ENCODE measurements around the gene WBP2NL.

Gene WBP2NL

GRCh38 chr22:41979423-41980250 is 19.0 kb upstream of the WBP2NL start:
- DNase-seq: peak; percentile 23

- no peak for DNase-seq
Observed at GRCh38 chr22:41982865-41983264, 15.7 kb upstream of the WBP2NL start.

DNA sequence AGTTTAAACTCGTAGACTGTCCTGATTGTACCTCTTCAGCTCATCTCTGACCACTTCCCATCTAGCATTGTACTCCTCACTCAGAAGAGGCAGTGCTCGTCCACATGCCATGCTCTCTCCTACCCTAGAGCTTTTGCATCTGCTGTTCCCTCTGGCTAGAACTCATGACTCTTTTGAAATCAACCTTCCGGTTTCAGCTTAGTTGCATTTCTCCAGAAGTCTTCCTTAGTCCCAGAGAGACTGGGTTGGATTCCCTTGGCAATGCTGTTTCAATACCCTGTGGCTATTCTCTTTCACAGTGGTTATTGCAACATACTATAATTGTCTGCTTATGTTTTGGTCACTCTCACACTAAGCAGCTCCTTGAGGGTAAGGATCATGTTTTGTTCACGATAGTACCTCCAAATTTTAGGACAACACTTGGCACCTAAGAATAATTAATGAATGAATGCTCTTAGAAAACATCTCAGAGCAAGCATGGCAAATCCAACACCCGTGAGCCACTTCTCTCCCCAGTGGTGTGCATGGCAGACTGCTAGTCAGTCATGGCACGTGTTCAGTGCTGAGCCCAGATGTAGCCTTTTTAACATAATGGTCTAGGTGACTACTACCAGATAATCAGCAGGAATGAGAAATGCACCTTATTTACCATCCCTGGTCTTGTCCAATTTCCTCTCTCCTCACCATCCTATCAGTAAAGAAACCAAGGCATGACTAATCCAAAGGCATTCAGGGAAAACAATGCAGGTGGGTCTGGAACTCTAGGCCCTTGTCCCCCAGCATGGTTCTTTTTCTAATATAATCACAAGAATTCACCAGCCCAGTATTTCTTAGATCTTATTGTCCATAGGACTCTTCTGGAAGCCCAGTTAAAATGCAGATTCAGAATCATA is 14.8 kb upstream of the WBP2NL start:
- DNase-seq: no peak

- DNase-seq: no peak
Observed at GRCh38 chr22:41987276-41987675, 11.3 kb upstream of the WBP2NL start.

DNA sequence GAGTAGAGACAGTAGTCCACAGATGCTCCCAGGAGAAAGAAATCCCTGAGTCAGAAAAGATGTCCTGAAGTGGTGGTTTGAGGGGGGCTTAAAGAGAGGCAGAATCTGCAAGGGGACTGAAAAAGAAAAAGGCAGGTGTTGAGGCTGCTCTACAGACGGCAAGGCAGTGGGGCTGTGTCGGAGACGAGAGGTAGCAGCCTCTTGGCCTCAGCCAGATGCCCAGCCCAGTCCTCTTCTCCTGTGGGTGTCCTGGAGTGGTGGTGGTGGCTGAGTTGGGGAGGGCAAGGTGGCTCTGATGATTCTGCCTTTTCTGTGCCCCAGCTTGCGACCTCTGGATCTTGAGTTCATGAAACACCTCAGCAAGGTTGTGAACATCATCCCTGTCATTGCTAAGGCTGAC is 9.3 kb upstream of the WBP2NL start:
- no peak for DNase-seq

DNA sequence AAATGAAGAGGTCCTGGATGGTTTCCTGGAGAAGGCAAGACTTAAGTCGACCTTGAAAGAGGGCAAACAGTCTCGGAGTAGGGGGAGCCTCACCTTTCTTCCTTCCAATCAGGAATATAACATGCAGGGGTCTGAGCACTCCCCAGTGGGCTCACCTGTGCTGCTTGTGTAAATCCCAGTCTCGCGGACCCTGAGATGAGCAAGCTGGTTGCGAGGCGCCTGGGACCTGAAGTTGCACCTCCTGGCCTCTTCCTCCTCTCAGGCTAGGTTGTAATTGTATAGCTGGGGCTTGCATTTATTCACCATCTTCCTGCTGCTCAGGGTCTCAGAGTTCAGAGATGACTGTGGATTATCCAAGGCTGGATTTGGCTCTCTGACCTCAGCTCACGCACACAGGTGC is 7.5 kb upstream of the WBP2NL start:
- DNase-seq: no peak

DNA sequence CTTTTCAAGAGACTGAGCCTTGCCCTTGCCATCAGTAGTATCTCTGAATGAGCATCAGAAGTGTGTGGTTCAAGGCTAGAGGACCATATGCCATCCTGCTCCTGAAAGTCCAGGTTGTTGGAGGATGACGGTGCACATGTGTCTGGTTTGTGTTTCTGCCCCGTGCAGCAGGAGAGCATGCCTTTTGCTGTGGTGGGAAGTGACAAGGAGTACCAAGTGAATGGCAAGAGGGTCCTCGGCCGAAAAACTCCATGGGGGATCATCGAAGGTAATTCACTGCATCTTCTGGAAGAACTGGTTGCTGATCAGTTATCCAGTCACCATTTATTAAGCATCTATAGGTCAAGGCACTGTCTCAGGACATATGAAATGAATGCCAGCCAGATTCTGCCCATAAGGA is 6.1 kb upstream of the WBP2NL start:
- no peak for DNase-seq

DNA sequence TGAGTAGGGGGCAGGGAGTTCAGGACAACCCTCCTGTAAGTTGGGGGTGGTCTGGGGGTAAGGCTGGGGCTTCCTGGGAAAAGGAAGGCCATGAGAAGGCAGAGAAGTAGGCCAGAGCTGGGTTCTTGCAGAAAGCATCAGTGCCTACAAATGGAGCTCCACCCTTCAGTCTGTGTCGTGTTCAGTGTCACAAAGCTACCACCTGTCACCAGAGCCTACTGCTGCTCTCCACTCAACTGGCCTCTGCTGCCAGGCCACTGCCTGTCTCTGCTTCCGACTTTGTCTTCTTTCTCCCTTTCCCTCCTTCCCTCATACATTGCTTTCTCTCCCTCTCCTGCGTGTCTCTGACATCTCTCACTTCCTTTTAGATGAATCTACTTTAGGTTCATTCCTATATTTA is 3.4 kb upstream of the WBP2NL start:
- no peak for DNase-seq

- no peak for DNase-seq
Observed at GRCh38 chr22:41996826-41997225, 1.8 kb upstream of the WBP2NL start.

DNA sequence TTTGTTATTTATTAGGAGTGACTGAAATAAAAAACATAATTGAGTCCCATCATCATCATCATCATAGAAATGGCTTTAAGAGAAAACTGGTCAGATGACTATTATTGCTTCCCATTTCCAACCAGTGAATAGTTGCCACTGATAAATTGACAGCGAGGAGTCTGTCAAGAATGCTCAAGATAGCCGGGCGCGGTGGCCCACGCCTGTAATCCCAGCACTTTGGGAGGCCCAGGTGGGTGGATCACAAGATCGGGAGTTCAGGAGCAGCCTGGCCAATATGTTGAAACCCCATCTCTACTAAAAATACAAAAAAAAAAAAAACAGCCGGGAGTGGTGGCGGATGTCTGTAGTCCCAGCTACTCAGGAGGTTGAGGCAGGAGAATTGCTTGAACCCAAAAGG is 1.9 kb downstream of the WBP2NL start:
- DNase-seq: no peak

DNA sequence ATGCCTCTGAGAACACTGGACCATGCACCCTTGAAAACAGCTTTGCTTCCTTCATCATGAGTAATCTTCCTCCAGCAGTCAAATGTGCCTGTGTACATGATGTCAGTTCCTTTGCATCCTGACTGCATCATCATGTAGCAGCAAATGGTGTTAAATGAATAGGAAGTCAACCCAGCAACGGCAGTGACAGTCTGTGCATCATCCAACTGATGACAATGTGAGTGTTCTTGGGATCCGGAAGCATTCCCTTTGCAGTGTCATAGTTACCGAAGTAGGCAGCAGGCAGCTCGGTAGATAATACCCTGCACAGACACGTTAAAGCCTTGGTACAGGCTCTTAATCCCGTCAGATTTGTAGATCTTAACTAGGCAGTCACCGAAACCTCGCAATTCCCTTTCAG is 2.5 kb downstream of the WBP2NL start:
- DNase-seq: no peak

DNA sequence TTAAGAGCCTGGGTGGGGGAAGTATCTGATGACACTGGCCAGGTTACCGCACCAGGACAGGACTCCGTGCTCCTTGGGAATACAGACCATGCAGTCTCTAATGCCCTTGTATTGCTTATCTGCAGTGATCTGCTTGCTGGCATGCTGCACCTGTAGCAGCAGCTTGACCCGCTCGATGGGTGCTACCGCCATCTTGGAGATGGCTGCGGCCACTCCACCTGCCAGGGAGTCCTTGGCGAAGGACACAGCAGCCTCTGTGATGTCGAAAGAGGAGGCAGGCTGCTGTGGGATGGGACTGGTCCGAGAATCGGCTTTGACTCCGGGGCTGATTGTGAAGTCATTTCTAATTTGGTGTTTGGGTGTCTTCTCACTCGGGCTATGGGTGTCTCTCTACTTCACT is 3.1 kb downstream of the WBP2NL start:
- no peak for DNase-seq

- DNase-seq: no peak
Observed at GRCh38 chr22:42007922-42008321, 9.3 kb downstream of the WBP2NL start.

GRCh38 chr22:42010778-42011177 is 12.2 kb downstream of the WBP2NL start:
- no peak for DNase-seq

GRCh38 chr22:42013385-42013784 is 14.8 kb downstream of the WBP2NL start:
- no peak for DNase-seq

- no peak for DNase-seq
Observed at GRCh38 chr22:42016111-42016510, 17.5 kb downstream of the WBP2NL start.

DNA sequence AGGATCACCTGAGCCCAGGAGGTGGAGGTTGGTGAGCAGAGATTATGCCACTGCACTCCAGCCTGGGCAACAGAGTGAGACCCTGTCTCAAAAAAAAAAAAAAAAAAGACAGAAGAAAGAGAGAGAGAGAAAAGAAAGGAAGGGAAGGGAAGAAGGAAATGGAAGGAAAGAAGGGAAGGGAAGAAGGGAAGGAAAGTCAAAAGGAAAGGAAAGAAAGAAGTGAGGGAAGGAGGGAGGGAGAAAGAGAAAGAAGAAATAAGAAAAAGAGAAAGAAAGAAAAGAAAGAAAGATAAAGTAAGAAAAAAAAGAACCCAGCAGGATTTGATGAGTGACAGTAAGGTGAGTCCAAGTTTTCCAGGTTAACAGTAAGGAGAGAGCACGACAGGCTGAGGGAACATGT is 19.6 kb downstream of the WBP2NL start:
- DNase-seq: no peak

DNA sequence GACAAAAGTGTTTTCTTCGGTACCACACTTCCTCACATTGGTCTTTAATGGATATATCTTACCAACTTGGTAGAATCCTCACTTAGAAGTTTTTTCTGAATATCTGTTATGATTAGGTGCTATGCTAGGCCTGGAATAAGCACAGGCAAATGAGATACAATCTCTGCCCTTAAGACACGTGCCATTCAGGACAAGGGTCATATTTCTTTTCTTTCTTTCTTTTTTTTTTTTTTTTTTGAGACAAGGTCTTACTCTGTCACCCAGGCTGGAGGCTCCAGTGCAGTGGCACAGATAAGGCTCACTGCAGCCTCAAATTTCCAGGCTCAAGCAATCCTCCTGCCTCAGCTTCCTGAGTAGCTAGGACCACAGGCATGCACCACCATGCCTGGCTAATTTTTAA is 23.0 kb downstream of the WBP2NL start:
- DNase-seq: no peak

- peak; percentile 62 for DNase-seq
Observed at GRCh38 chr22:42022162-42022847, 23.7 kb downstream of the WBP2NL start.

GRCh38 chr22:42025421-42025820 is 26.8 kb downstream of the WBP2NL start:
- DNase-seq: no peak

DNA sequence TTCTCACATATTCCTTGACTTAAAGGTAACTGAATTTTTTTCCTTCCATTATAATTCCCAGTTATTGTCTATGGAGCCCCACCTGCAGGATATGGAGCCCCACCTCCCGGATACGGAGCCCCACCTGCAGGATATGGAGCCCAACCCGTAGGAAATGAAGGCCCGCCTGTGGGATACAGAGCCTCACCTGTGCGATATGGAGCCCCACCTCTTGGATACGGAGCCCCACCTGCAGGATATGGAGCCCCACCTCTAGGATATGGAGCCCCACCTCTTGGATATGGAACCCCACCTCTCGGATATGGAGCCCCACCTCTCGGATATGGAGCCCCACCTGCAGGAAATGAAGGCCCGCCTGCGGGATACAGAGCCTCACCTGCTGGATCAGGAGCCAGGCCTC is 28.1 kb downstream of the WBP2NL start:
- DNase-seq: no peak

DNA sequence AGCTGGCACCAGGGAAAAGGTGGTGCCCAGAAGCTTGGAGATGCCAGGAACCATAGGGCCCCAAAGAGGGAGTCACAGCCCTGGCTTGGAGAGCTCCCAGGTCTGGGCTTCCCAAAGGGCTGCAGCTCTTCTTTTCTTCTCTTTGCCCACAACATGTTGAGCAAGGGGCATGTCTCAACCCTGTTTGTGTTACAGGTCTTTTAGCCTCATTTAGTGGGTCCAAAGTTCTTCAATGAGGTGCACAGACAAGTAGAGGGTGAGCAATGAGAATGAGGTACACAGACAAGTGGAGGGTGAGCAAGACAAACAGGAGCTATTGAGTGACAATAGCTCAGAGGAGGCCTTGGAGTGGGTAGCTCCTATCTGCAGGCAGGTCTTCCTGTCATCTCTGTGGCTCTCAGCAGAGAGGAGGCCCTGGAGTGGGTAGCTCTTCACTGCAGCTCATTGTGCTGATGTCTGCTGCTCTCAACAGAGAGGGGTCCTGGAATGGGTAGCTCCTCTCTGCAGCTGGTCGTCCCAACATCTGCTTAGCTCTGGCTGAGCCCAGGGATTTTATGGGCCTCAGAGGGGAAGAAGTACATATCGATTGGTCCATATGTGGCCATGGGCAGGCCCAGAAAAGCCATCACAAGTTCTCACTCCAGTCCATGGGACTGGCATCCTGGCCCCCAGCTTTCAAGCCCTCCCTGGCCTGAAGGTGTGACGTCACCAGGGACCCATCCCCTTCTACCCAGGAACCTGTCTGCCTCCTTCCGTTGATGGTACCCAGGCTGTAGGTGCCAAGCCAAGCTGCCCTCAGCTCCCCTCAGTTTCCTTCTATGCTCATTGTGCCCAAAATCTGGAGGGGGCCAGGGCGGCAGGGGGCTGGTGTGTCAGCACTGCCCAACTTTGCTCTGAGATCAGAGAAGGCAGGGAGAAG is 34.9 kb downstream of the WBP2NL start:
- no peak for DNase-seq
